ENCODE results near the gene FLOT2. TPM values are rescaled to one million over a fixed set of nuclear protein-coding genes. Genes with fewer than 3 reads are reported as not detected.
"Not testable (repeated sequence)": the region's sequence is repeated elsewhere in the genome, so short reads cannot be mapped to it uniquely, and the experiment has no call there.

Gene FLOT2
- polyA plus RNA-seq, 1 donor = 77.5 TPM

DNA sequence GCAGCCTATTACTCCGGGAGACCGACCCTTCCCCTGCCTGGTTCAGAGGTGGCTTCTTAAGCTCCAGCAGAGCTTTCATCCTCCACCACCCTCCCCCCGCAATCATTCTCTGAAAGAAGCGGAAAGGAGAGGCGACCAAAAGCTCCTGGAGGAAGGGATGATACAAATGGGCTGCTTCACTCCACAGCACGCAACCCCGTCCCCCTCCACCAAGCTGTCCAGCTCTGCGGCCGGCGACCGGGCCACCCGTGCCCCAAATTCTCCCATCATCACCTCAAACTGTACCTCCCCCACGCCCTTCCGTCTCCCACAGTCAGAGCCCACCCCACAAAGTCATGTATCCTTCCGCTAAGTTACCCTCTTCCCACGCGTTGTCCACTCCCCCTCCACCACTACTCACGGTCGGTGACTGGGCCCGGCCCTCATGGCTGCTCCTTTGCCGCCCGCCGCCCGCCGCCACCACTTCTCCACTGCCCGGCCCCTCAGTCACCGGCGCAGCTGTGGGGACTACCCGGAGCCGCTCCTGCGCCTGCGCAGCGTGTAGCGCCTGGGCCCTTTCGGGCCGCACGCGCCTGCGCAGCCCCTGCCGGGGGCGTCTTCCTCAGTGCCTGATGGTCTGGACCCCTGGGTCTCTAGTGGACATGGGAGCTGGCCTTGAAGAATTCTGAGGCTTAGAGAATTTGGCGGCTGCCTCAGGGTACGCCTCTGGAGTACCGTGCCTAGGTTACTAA is 55.1 kb downstream of the FLOT2 start, which contains the start of gene FAM222B:
Gene FAM222B (minus strand): TSS at position 509 of the 731 bp plus-strand sequence. CDS start 76,123 bp downstream, outside the sequence.
- DNase-seq = peak; percentile 87

DNA sequence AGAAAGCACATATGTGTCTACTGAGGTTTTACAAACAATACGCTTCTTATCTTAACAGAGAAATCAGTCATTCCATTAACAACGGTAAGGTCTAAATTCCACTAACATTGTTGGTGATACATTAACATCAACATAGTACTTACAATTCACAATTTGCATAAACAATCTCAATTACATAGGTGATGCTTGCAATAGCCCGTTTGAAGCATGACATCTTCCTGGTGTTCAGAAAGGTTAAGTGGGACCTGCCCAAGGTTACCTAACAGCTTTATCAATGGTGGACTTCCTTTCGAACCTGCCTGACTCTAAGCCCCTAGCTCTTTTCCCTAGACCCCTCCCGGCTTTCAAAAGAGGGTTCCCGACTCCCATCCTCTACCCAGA is 55.6 kb downstream of the FLOT2 start:
- no peak for DNase-seq

GRCh38 chr17:28839221-28839620 is 58.3 kb downstream of the FLOT2 start:
- DNase-seq = no peak

- not testable (repeated sequence) for DNase-seq
Observed at GRCh38 chr17:28836541-28836940, 61.0 kb downstream of the FLOT2 start.

DNA sequence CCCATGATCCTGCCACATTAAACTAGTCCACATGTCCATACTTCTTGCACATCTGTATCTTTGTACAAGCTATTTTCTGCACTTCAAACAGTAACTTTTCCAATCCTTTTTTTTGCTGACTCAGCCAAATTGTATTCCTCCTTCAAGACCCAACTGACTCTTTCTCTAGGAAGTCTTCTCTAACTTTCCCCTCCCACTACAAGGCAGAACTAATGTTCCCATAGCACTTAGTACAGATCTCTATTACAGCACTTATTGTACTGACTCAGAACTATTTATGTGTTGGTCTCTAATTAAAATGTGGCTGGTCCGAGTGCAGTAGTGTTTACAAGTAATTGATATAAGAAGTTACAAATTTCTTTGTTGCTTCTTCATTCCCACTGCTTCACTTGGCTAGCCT is 63.1 kb downstream of the FLOT2 start:
- no peak for DNase-seq

Other genes starting within 250 kb of the FLOT2 start
- 39.5 TPM for gene SDF2, start 235.8 kb downstream of the FLOT2 start, polyA plus RNA-seq (ENCODE audit: insufficient read length)
- gene SUPT6H, start 235.5 kb downstream of the FLOT2 start, polyA plus RNA-seq (ENCODE audit: insufficient read length) = 48.0 TPM
- gene PROCA1, start 185.8 kb downstream of the FLOT2 start, polyA plus RNA-seq (ENCODE audit: insufficient read length) = 3.5 TPM
- 58.6 TPM for gene RAB34, start 179.9 kb downstream of the FLOT2 start, polyA plus RNA-seq (ENCODE audit: insufficient read length)
- gene RPL23A, start 177.7 kb downstream of the FLOT2 start, polyA plus RNA-seq (ENCODE audit: insufficient read length) = 1,269 TPM
- 4.0 TPM for gene TLCD1, start 171.5 kb downstream of the FLOT2 start, polyA plus RNA-seq (ENCODE audit: insufficient read length)
- gene NEK8, start 168.9 kb downstream of the FLOT2 start, polyA plus RNA-seq (ENCODE audit: insufficient read length) = 3.7 TPM
- 75.4 TPM for gene TRAF4, start 153.7 kb downstream of the FLOT2 start, polyA plus RNA-seq (ENCODE audit: insufficient read length)
- 15.4 TPM for gene FAM222B, start 54.9 kb downstream of the FLOT2 start, polyA plus RNA-seq (ENCODE audit: insufficient read length)
- 44.0 TPM for gene ERAL1, start 42.7 kb downstream of the FLOT2 start, polyA plus RNA-seq (ENCODE audit: insufficient read length)
- gene DHRS13, start 5.3 kb upstream of the FLOT2 start, polyA plus RNA-seq (ENCODE audit: insufficient read length) = 3.9 TPM
- 33.5 TPM for gene PHF12, start 53.8 kb upstream of the FLOT2 start, polyA plus RNA-seq (ENCODE audit: insufficient read length)
- 0.12 TPM for gene SEZ6, start 108.3 kb upstream of the FLOT2 start, polyA plus RNA-seq (ENCODE audit: insufficient read length)
- 0.74 TPM for gene PIPOX, start 145.4 kb upstream of the FLOT2 start, polyA plus RNA-seq (ENCODE audit: insufficient read length)

Measured in hindlimb muscle (tissue), 1 donor.